Dermis lymphatic vessel endothelial cell (primary cell): ENCODE data around the gene SLC2A4. TPM values are rescaled to one million over a fixed set of nuclear protein-coding genes. Genes with fewer than 3 reads are reported as not detected.

Source experiments
- total RNA-seq: library from RNA; depleted of rRNA; stranded (reverse); fragments of >200 nt; gene quantifications from 2 replicates; pipeline ENCODE4 v1.2.1, GENCODE V29; 2014

SLC2A4 gene
- 0.69 and 1.6 TPM in 2 replicates for total RNA-seq

DNA sequence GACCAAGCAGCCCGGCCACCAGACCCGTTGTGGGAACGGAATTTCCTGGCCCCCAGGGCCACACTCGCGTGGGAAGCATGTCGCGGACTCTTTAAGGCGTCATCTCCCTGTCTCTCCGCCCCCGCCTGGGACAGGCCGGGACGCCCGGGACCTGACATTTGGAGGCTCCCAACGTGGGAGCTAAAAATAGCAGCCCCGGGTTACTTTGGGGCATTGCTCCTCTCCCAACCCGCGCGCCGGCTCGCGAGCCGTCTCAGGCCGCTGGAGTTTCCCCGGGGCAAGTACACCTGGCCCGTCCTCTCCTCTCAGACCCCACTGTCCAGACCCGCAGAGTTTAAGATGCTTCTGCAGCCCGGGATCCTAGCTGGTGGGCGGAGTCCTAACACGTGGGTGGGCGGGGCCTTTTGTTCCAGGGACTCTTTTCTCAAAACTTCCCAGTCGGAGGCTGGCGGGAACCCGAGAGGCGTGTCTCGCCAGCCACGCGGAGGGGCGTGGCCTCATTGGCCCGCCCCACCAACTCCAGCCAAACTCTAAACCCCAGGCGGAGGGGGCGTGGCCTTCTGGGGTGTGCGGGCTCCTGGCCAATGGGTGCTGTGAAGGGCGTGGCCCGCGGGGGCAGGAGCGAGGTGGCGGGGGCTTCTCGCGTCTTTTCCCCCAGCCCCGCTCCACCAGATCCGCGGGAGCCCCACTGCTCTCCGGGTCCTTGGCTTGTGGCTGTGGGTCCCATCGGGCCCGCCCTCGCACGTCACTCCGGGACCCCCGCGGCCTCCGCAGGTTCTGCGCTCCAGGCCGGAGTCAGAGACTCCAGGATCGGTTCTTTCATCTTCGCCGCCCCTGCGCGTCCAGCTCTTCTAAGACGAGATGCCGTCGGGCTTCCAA lies at the start of gene SLC2A4:
TSS of gene SLC2A4 (plus strand) at position 645 of the 879 bp plus-strand sequence. CDS start at position 862, 217 bp downstream.

DNA sequence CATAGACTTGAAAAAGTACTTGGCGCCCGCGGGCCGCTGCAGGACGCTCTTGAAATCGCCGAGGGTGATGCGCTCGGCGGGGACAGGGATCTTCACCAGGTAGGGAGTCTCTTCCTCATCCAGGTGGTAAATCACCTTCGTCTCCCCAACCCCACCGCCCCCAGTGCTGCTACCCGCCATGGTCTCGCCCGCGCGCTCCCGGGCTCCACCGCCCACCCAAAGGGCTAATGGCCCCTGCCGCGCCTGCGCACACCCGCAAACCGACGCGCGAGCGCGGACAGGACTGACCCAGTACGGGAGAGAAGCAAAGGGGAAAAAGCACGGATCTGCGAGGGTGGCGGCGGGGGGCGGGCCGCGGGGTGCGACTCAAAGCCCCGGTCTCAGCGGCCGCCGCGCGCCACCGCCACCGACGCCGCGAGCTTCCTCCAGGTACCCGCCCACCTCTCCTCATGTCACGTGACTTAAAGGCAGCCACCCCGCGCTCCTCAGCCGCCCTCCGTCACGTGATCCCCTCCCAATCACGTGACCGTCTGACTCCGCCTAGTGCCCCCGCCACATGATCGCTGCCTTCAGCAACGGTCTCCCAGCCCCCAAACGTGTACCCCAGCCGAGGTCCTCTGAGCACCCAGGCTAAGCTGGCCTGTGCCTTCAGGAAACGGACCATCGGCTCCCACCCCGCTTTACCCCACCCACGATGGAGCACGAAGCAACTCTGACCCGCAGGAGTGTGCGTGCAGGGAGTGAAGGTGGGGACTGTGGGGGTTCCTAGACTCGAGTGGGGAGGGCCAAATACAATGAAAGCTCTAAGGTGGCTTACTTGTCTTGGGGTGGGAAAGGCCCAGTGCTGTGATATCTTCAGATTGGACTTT lies 47.2 kb upstream of the SLC2A4 start, which contains the start of gene DVL2:
TSS of gene DVL2 (minus strand) at position 435 of the 869 bp plus-strand sequence. CDS start at position 180, 255 bp downstream.

DNA sequence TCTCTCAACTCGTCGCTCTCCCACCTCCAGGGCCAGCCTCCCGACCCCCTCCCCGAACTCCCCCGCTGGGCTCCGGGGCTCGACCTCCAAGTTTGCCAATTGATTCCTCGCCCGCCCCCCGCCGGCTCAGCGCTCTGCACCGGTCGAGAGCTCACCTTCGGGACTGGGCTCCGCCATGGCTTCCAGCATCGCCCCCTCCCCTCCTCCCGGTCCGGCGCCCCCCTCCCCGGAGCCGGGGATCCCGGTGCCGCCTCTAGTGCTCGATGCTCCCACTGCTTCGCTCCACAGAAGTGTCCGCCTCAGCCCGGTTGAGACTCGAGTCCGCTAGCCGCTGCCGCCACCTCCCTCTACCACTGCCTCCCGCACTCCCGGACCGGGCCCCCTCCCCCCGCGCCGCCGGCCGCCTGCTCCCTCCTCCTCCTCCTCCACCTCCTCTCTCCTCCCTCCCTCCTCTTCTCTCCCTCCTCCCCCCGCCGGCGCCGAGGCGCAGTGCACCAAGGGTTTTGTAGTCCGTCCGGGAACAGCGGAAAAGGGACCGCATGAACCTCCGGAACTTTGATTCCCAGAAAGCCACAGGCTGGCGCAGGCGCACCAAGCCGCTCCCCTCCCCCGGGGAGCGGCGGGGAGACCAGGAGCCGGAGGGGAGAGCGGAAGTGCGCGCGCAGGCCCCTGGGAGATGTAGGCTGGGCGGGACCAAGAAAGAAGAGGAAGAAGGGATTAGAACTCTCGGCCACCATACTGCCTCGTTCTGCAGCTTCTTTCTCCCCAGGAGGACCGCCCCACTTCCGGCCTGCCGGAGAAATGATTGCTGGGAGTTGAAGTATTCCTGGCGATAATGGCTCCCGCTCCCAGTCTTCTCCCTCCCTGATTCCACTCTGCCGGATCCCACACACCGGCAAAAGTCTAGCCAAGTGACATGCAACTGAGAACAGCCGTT lies 42.2 kb upstream of the SLC2A4 start, which contains the start of gene PHF23:
TSS of gene PHF23 (minus strand) at position 367 of the 937 bp plus-strand sequence. CDS start at position 189, 178 bp downstream.

DNA sequence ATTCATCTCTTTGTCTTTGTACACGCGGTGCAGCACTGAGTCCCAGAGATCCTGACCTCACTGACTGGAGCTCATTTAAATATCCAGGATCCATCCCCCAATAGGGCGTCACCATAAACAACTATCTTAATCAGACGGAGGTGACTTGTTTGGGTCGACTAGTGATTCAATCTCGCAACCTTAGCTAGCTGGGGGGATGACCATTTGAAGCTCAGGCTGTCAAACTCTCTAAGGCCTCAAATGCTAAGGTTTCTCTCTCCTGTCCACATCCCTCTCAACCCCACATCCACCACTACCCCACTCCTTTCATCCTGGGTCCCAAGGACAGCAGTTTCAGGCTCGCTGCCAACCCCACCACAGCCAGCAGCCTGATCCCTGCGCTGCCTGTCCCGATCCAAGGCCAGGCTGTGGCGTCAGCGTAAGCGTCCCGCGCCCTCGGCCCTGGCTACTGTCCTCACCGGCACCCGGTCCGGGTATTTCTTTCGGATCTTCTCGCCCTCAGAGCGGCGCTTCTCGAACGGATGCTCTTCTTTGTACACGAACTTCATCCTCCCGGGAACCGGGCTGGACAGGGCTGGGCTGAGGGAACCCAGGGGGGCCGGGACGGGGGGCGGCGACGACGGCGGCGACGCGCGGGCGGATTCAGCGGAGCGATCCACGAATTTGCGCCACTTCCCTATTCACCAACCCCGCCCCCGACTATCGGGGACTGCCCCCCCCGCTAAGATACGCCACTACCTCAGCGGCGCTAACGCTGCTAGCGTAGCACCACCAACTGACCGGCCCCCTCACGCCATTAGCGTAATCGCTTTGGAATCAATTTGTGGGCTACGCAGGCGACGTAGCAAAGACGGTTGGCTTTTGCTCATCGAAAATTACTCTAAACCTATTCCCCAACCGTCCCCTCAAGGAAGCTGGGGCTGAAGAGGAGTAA lies 39.5 kb upstream of the SLC2A4 start, which contains the start of gene GABARAP:
TSS of gene GABARAP (minus strand) at position 667 of the 934 bp plus-strand sequence. CDS start at position 548, 119 bp downstream.

DNA sequence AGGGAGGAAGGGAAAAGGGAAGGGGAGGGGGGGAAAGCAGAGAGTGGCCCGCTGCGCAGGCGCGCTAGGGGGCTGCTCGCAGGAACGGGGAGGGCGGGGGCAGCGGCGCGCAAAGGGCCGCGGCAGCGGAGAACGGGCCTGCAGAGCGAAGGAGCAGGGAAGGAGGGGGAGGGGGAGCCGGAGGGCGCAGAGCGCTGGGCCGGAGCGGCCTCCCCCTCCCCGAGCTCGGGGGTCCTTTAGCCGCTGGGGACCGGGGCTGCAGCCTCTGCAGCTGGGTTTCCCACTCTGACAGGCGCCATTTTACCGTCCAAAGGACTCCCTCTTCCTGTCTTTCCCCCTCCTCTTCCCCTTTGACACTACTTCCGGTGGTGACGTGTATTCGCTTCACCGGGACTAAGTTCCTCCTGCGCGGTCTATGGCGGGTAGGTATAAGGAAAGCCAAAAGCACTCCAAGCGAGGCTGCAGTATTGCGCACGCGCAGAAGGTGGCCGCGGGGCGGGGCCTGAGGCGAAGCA lies 29.8 kb upstream of the SLC2A4 start, which contains the start of gene CTDNEP1:
TSS of gene CTDNEP1 (minus strand) at position 74 of the 515 bp plus-strand sequence. CDS start 438 bp downstream, outside the sequence.

DNA sequence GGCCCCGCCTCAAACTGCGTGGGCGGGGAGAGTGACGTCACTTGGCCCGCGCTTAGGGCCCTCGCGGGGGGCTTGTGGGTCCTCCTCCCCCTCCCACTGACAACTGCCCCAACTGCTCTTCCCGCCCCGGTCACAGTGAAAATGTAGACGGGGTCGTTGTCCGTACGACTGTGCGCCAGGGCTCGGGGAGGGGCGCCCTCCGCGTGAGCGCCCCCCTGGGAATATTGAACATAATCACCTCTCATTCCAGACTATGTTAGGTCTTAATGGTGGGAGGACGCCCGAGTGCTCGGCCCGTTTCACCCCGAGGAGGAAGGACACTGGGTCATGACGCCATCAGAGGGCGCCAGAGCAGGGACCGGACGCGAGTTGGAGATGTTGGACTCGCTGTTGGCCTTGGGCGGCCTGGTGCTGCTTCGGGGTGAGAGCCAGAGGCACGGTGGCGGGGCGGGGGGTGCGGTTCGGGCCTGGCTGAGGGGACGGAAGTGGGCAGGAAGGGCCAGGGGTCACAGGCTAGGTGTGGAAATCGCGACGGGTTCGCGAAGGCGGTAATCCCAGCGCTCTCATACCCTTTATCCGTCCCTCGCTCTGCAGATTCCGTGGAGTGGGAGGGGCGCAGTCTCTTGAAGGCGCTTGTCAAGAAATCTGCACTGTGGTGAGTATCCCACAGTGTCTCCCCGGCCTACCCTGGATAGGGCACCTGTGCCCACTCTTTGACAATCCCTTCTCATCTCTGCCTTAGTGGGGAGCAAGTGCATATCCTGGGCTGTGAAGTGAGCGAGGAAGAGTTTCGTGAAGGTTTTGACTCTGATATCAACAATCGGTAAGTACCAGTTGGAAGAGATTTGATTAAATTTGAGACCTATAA lies 29.1 kb upstream of the SLC2A4 start, which contains the start of gene ELP5:
TSS of gene ELP5 (plus strand) at position 40 of the 868 bp plus-strand sequence. CDS start at position 376, 336 bp downstream.

DNA sequence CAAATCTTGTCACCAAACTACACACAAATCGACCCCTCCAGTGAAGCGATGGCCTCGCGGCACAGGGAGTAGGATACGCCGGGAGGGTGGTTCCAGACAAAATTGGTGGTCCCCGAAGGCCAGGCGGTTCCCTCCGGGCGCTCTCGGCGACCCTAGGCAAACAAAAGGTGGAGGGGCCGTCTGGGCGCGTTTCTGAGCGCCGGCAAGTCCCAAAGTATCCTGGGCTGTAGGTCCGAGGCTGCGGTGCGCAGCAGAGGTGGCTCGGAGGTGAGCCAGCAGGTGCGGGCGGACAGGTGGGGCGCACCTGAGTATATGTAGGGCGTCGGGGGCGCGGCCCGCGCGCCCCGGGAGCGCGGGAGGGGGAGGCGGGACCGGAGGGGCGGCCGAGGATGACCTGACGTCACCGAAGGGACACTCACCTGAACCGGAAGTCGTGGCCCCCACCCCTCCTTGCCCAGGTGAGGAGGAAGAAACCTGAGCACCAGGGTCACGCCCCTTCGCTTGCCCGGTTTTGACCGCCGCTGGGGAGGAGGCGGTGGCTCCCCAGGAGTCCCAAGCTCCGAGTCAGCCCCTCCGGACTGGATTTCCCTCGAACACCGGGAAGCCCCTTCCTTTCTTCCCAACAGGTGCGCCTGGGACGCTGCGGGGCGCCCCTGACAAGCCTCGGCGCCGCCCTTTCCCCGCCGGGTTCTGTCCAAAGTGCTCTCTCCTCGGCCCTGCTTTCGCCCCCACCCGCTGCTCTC lies 19.2 kb upstream of the SLC2A4 start, which contains the start of gene CLDN7:
TSS of gene CLDN7 (minus strand) at position 287 of the 743 bp plus-strand sequence. CDS start 435 bp downstream, outside the sequence.

DNA sequence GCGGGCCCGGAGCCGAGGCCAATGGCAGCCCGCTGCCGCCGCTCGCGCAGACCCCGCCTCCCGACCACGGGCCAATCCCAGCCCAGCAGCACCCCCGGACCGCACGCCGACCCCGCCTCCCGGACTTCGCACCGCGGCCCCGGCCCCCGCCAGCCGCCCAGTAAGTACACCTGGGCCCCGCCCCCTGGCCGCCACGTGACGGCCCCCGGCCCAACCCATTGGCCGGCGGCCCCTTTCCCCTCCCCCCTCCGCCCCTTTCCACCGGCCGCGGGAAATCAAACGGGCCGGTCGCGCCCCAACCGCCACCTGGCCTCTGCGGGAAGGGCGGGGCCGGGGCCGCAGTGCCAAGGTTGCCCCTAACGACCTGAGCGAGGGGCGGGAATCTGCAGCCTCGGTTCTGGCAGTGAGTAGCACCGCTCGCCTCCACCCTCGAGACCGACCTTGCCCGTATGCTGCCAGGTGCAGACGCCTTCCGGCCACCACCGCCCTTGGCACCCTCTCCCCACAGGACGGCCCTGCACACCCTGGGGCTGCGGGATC lies 13.2 kb downstream of the SLC2A4 start, which contains the start of gene YBX2:
TSS of gene YBX2 (minus strand) at position 26 of the 540 bp plus-strand sequence. CDS start 139 bp downstream, outside the sequence.

DNA sequence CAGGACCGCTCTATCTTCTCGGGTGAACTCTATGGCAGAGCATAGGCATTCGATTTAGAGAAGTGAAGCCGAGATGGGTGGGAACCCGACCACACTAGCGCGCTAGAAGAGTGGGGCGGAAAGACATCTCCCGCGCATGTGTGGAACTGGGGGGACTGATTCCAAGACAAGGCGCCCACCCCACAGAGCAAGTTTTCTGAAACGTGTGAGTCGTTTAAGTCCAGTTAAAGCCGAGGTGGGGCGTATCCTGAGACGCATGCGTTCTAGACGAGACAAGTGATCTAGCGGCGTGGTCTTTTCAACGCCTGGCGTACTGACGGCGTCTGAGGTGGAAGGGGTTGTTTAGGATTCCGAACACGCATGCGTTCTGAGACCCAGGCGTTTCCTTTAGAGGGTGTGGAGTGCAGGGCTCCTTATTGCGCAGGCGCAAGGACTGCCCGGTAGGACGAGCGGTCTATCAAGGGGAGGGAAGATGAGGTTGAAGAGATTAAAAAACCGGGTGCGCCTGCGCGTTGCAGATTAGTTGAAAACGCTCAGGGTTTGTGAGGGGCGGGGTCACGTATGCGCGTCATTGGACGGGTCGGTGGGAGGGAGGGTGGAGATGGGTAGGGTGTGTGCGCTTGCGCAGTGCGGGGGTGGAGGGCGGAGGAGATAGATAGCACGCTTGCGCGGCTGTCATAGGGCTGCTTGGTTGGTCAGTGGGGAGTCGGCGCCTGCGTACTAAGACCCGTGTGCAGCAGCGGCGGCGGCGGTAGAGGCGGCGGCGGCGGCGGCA lies 25.6 kb downstream of the SLC2A4 start, which contains the start of gene EIF5A:
TSS of gene EIF5A (plus strand) at position 718 of the 775 bp plus-strand sequence. CDS start 2,008 bp downstream, outside the sequence.

DNA sequence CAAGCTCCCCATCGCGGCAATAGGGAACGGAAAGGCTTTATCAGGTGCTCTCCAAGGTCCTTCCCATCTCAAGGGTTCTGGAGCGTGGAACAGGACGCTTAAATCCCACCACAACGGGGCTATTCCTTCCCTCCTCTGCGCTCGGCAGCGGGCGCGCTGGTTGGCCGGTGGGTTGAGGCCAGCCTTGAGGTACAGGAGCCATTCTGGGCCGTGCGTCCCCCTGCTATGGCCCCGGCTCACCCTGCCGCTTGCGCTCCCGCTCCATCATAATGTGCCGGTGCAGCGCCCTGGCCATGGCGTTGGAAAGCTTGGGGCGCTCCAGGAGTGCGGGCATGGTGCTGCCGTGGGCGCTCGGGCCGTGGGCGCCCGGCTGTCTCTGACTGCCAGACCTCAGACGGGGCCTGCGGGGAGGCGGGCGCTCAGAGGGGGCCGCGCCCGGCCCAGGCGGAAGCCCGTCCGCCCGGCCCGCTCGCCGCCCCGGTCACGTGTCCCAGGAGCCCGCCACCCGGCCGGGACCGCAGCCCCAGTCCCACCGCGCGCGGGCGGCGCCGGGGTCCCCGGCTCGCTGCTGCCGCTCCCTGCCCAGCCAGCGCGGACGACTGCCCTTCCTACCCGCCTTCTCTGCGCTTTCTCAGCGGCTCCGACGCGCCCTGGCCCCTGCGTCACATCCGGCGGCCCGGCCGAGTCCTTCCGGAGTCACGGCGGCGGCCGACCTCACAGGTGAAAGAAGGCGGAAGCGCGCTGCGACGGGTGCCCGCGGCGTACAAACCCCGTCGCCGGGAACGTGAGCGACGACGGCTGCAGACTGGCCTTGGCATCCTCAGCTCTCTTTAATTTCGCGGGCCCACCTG lies 33.4 kb downstream of the SLC2A4 start, which contains the start of gene GPS2:
TSS of gene GPS2 (minus strand) at position 642 of the 851 bp plus-strand sequence. CDS start at position 334, 308 bp downstream.

DNA sequence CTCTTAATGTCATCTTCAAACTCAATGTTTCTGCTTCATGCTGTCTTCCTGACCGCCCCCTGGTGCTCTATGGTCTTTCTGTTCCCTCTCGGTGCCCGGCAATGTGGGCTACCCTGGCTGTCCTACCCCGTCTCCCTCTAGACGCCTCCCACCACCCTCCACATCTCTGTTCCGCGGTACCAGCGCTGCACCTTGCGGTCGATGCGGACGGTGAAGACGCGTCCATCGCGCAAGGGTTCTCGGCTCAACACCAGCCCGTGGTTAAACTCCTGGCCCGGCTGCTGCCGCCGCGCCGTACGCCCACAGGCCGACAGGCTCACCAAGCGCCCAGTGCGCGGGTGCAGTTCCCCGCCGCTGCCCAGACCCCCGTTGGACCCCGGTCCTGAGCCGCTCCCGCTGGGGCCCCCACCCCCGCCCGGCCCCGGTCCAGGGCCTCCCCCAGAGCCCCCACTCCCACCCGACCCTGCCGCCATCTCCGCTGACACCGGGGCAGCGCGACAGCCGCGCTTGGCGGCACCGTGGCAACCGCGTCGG lies 47.4 kb downstream of the SLC2A4 start, which contains the start of gene NEURL4:
TSS of gene NEURL4 (minus strand) at position 496 of the 534 bp plus-strand sequence. CDS start at position 473, 23 bp downstream.

DNA sequence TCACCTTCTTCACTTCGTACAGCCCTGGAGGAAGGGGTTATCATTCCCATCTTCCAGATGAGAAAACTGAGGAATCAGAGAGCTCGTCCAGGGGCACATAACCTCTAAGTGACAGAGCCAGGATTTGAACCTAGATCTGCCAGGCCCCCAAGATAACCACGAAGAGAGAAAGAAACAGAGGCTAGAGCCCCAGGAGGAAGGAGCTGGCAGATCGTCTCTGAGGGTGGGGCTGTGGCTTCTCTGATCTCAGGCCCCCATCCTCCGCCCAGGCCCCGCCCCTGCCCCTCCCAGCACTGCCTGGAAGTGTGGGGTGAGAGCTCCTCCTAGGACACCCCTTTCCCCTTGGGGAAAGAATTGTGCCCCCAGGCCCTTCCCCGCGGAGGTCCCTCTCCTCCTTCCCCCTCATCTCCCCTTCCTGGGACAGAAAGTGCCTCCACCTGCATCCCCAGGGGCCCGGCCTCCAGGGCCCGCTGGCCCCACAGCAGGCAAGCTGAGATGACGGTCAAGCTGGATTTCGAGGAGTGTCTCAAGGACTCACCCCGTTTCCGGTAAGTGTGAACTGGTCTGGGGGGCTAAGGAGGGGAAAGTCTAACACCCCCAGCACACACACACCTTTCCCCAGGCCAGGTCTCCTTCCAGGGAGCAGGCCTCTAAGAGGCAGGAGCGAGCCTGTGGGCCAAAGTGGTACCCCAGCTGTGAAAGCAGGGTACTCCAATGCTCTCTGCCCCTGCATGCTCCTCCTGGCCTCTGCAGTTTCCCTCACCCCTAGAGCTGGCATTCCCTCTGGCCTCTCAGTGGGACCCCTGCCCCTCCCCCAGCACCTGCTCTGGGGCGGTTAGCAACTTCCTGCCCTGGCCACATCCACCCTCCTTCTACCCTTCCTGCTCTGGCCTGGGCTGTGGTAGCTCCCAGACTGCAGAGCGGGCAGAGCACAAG lies 55.0 kb downstream of the SLC2A4 start, which contains the start of gene ACAP1:
TSS of gene ACAP1 (plus strand) at position 290 of the 936 bp plus-strand sequence. CDS start at position 496, 206 bp downstream.

